ENCODE results near the gene RAPGEF5.
A peak's percentile ranks its signal among the peaks of the same experiment; 100 is the strongest.

The RAPGEF5 gene

GRCh38 chr7:22277375-22277774, 79.6 kb downstream of the RAPGEF5 start:
- TF ChIP-seq, protein P1, sequence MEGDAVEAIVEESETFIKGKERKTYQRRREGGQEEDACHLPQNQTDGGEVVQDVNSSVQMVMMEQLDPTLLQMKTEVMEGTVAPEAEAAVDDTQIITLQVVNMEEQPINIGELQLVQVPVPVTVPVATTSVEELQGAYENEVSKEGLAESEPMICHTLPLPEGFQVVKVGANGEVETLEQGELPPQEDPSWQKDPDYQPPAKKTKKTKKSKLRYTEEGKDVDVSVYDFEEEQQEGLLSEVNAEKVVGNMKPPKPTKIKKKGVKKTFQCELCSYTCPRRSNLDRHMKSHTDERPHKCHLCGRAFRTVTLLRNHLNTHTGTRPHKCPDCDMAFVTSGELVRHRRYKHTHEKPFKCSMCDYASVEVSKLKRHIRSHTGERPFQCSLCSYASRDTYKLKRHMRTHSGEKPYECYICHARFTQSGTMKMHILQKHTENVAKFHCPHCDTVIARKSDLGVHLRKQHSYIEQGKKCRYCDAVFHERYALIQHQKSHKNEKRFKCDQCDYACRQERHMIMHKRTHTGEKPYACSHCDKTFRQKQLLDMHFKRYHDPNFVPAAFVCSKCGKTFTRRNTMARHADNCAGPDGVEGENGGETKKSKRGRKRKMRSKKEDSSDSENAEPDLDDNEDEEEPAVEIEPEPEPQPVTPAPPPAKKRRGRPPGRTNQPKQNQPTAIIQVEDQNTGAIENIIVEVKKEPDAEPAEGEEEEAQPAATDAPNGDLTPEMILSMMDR (IDR thresholded peaks at IDR 0.05; ENCODE audit: low read depth, low read length): 0 out of 2 replicates have a peak, but pooled peaks have one; percentile 1
- Histone ChIP-seq H3K36me3 (no peaks in the 10 kb centered on the region), H3K27ac (no peak overlapping the region), H3K9me3 (ENCODE audit: severe bottlenecking) (no peaks in the 10 kb centered on the region), H3K4me3 (ENCODE audit: low read depth, low read length) (no peak overlapping the region), H3K27me3 (ENCODE audit: insufficient read depth, low read depth, severe bottlenecking) (no peaks in the 10 kb centered on the region)
- DNase-seq: no peak

GRCh38 chr7:22275661-22276060, 81.3 kb downstream of the RAPGEF5 start:
- Histone ChIP-seq H3K9me3 (ENCODE audit: severe bottlenecking) (no peaks in the 10 kb centered on the region), H3K27ac (no peak overlapping the region), H3K4me3 (ENCODE audit: low read depth, low read length) (no peak overlapping the region), H3K27me3 (ENCODE audit: insufficient read depth, low read depth, severe bottlenecking) (no peaks in the 10 kb centered on the region), H3K36me3 (no peaks in the 10 kb centered on the region)
- DNase-seq: no peak
- TF ChIP-seq, protein P1 (IDR thresholded peaks at IDR 0.05; ENCODE audit: low read depth, low read length): no peak

- H3K4me3 ChIP-seq (ENCODE audit: low read depth, low read length): no peak overlapping the region
- H3K36me3 ChIP-seq: no peaks in the 10 kb centered on the region
- H3K27me3 ChIP-seq (ENCODE audit: insufficient read depth, low read depth, severe bottlenecking): no peaks in the 10 kb centered on the region
- TF ChIP-seq, protein P1 (IDR thresholded peaks at IDR 0.05; ENCODE audit: low read depth, low read length): no peak
- H3K27ac ChIP-seq: no peak overlapping the region
- DNase-seq: no peak
- H3K9me3 ChIP-seq (ENCODE audit: severe bottlenecking): no peaks in the 10 kb centered on the region
Observed at GRCh38 chr7:22271311-22271710, 85.6 kb downstream of the RAPGEF5 start.

- no peak overlapping the region for H3K27ac ChIP-seq
- DNase-seq: no peak
- H3K4me3 ChIP-seq (ENCODE audit: low read depth, low read length): no peak overlapping the region
- TF ChIP-seq, protein P1 (IDR thresholded peaks at IDR 0.05; ENCODE audit: low read depth, low read length): no peak
- H3K27me3 ChIP-seq (ENCODE audit: insufficient read depth, low read depth, severe bottlenecking): no peaks in the 10 kb centered on the region
- H3K36me3 ChIP-seq: 0 out of 2 replicates have a peak, but pooled peaks cover 3% of the 10 kb centered on the region
- H3K9me3 ChIP-seq (ENCODE audit: severe bottlenecking): no peaks in the 10 kb centered on the region
Observed at GRCh38 chr7:22270371-22270770, 86.6 kb downstream of the RAPGEF5 start.

GRCh38 chr7:22269963-22270362, 87.0 kb downstream of the RAPGEF5 start:
- H3K27me3 ChIP-seq (ENCODE audit: insufficient read depth, low read depth, severe bottlenecking): no peaks in the 10 kb centered on the region
- no peak overlapping the region for H3K4me3 ChIP-seq (ENCODE audit: low read depth, low read length)
- DNase-seq: no peak
- TF ChIP-seq, protein P1 (IDR thresholded peaks at IDR 0.05; ENCODE audit: low read depth, low read length): no peak
- H3K9me3 ChIP-seq (ENCODE audit: severe bottlenecking): no peaks in the 10 kb centered on the region
- no peak overlapping the region for H3K27ac ChIP-seq
- H3K36me3 ChIP-seq: 0 out of 2 replicates have a peak, but pooled peaks cover 3% of the 10 kb centered on the region

DNA sequence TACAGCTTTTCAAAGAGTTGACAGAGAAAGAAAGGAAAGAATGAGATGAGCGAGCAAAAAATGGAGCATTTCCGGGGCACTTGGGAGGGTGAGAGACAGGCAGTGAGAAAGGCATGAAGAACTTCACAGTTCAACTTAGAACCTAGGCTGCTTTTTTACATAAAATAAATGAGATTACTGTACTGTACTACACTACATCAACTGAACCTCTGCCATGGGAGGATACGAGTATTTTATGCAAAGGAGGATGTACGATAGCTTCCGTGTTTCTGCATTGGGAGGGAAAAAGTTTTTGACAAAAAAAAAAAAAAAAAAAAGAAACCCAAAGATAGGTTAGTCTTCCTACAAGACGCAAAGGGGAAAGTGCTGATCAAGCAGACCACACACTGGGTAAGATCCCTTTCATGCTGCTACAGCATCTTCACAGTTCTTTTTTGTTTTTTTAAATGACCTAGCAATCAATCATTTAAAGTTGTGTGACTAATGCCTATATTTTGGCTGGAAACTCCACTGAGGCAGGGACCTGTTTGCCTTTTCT, 88.0 kb downstream of the RAPGEF5 start:
- no peak overlapping the region for H3K4me3 ChIP-seq (ENCODE audit: low read depth, low read length)
- H3K27ac ChIP-seq: no peak overlapping the region
- no peak for DNase-seq
- TF ChIP-seq, protein P1 (IDR thresholded peaks at IDR 0.05; ENCODE audit: low read depth, low read length): no peak
- 0 out of 2 replicates have a peak, but pooled peaks cover 3% of the 10 kb centered on the region for H3K36me3 ChIP-seq
- no peaks in the 10 kb centered on the region for H3K27me3 ChIP-seq (ENCODE audit: insufficient read depth, low read depth, severe bottlenecking)
- no peaks in the 10 kb centered on the region for H3K9me3 ChIP-seq (ENCODE audit: severe bottlenecking)

Data from WERI-Rb-1 (cell line).